ENCODE results near the gene SLC39A3.

- TF ChIP-seq CTCF (IDR thresholded peaks at IDR 0.05) (no peak), POLR2A (IDR thresholded peaks at IDR 0.05) (no peak), EP300 (IDR thresholded peaks at IDR 0.05) (no peak)
These were observed 36.0 kb upstream of the SLC39A3 start for GRCh38 chr19:2775556-2776430.

Data from upper lobe of left lung (tissue), 4 donors.